ENCODE results near the gene CDC27. TPM values are rescaled to one million over a fixed set of nuclear protein-coding genes. Genes with fewer than 3 reads are reported as not detected.

Gene CDC27
- total and polyA plus RNA-seq, 9 donors = 20.5 to 76.8 (median 51.7) TPM

DNA sequence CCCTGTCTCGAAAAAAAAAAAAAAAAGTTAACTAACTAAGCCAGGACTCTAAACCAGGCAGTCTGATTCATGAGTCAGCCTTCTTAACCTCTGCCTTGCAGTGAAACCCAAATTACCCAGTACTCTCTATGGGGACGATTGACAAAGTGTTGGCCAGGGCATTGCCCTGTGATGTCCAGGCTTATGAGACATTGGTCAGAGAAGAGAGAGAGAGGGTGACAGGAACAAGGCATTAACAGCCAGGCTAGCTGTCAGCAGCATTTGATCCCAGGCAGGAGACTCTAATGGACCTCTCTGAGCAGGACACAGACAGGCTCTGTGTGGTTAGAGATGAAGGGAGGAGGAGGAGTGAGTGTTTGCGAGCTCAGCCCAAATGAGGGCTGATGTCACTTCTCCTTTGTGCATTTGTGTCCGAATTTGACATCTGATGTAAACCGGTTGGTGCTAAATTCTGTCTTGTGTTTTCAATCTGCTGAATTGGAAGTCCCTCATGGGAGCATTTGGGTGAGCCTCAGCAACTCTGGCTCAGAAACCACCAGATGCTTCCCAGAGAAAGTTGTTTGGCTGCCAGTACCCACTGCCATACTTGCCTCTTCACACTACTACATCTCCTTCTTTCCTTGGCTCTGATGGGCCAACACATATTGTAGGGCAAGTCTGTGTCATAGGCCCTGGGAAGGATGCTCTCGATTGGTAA lies 15.8 kb upstream of the CDC27 start:
- Histone ChIP-seq H3K27me3 (no peaks in the 10 kb centered on the region), H3K9me3 (no peaks in the 10 kb centered on the region), H3K36me3 (no peaks in the 10 kb centered on the region), H3K27ac (peak overlapping the region; percentile 19 to 72), H3K4me1 (ENCODE audit: insufficient read depth) (peaks cover 9% of the 10 kb centered on the region), H3K4me3 (no peak overlapping the region)
- intact Hi-C loops (cut with DNase I) = no loop called here
- DNase-seq = no peak
- 51 to 57% (median 55%) methylated on average over 6 of the region's 6 CpGs for WGBS, 3 donors
- TF ChIP-seq EP300 (IDR thresholded peaks at IDR 0.05) (no peak), POLR2A (IDR thresholded peaks at IDR 0.05) (no peak), CTCF (IDR thresholded peaks at IDR 0.05) (no peak)

GRCh38 chr17:47203984-47204721 lies 15.1 kb upstream of the CDC27 start:
- Histone ChIP-seq H3K4me3 (no peak overlapping the region), H3K27me3 (no peaks in the 10 kb centered on the region), H3K27ac (peak overlapping the region in 1 of 2 donors; percentile 72), H3K9me3 (no peaks in the 10 kb centered on the region), H3K36me3 (no peaks in the 10 kb centered on the region), H3K4me1 (ENCODE audit: insufficient read depth) (peaks cover 9% of the 10 kb centered on the region)
- TF ChIP-seq CTCF (IDR thresholded peaks at IDR 0.05) = no peak
- no peak for TF ChIP-seq POLR2A (IDR thresholded peaks at IDR 0.05)
- no peak for TF ChIP-seq EP300 (IDR thresholded peaks at IDR 0.05)
- intact Hi-C loops (cut with DNase I) = no loop called here
- no peak for DNase-seq
- 79 to 86% (median 86%) methylated on average over 6 of the region's 6 CpGs for WGBS, 3 donors

DNA sequence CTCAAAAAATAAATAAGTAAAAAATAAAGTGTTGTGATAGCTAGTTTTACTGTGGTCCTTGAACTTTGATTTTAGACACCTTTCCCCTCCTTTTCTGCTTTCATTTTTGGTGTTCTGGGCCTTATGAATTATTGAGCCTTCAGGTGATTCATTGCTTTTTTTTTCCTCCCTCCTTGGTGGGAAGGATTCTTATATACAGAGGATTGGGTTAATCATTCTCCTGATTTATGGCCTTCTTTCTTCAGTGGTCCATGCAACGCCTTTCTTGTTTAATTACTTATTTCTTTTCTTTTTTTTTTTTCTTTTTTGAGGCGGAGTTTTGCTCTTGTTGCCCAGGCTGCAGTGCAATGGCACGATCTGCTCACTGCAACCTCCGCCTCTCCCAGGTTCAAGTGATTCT lies 12.1 kb upstream of the CDC27 start:
- TF ChIP-seq CTCF (IDR thresholded peaks at IDR 0.05) = no peak
- no peak for TF ChIP-seq POLR2A (IDR thresholded peaks at IDR 0.05)
- TF ChIP-seq EP300 (IDR thresholded peaks at IDR 0.05) = no peak
- intact Hi-C loops (cut with DNase I) = no loop called here
- whole genome bisulfite sequencing, 3 donors = 76 to 79% (median 79%) methylated on average over 4 of the region's 4 CpGs

DNA sequence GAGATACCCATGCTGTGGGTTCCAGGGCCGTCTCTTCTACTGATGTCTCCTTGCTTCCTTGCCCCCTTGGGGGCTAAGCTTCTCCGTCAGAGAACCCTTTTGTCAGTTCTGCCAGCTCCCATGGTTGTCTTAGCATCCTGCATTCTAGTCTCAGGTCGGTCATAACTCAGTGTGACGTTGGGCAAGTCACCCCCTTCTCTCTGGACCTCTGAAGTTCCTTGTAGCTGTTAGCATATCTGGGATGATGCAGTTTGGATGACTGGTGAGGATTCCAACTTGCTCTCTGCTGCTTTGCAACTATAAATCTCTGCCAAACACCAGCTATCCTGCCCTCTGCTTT lies 11.2 kb upstream of the CDC27 start:
- intact Hi-C loops (cut with DNase I) = no loop called here
- DNase-seq = no peak
- H3K4me3 ChIP-seq = no peak overlapping the region
- TF ChIP-seq CTCF (IDR thresholded peaks at IDR 0.05) (no peak), POLR2A (IDR thresholded peaks at IDR 0.05) (no peak), EP300 (IDR thresholded peaks at IDR 0.05) (no peak)
- no peaks in the 10 kb centered on the region for H3K9me3 ChIP-seq
- no peak overlapping the region for H3K27ac ChIP-seq
- no peaks in the 10 kb centered on the region for H3K36me3 ChIP-seq
- H3K27me3 ChIP-seq = no peaks in the 10 kb centered on the region
- WGBS, 3 donors = 82 to 86% (median 84%) methylated on average over 4 of the region's 4 CpGs
- peaks cover 6% of the 10 kb centered on the region for H3K4me1 ChIP-seq (ENCODE audit: insufficient read depth)

More for the DNA sequence above, 12.1 kb upstream of the CDC27 start:
- no peaks in the 10 kb centered on the region for H3K9me3 ChIP-seq
- H3K27ac ChIP-seq = no peak overlapping the region
- H3K4me1 ChIP-seq (ENCODE audit: insufficient read depth) = peaks cover 9% of the 10 kb centered on the region
- no peaks in the 10 kb centered on the region for H3K36me3 ChIP-seq
- H3K4me3 ChIP-seq = no peak overlapping the region
- no peak for DNase-seq
- H3K27me3 ChIP-seq = no peaks in the 10 kb centered on the region
